ENCODE data around the gene FTO.

The FTO gene

DNA sequence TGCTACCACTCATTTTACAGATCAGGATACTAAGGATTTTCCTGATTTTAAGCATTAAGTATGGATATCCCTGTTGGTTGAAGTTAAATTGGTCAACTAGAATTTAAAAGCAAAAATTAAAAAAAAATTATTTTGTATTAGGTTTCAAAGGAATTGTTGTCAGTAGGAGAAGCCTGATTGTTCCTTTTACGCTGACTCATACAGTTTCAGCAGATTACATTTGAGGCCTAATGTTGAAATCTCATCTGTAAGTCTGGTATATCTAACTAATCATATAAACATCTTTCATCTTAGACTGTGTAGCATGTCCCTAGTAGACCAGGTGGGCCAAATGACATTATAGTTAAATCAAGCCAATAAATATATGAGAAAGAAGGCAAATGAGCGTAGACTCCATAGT lies 83.5 kb downstream of the FTO start:
- DNase-seq: no peak

DNA sequence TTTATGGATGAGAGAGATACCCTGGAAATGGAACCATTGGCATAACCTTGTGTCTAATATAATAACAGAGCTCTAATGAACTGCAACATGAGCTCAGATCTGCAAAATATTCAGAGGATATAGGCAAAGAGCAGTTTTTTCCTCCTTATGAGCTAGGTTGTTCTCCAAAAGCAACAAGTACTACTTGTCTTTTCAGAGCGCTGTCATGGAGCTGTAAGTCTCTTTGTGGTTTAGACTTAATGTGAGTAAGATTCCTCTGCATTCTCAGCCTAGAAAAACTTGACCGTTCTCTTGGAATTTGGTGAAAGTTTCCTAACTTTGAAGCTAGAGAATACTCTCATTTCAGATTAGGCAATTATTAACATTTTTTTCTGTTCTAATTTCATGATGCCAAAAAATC lies 85.2 kb downstream of the FTO start:
- DNase-seq: no peak

DNA sequence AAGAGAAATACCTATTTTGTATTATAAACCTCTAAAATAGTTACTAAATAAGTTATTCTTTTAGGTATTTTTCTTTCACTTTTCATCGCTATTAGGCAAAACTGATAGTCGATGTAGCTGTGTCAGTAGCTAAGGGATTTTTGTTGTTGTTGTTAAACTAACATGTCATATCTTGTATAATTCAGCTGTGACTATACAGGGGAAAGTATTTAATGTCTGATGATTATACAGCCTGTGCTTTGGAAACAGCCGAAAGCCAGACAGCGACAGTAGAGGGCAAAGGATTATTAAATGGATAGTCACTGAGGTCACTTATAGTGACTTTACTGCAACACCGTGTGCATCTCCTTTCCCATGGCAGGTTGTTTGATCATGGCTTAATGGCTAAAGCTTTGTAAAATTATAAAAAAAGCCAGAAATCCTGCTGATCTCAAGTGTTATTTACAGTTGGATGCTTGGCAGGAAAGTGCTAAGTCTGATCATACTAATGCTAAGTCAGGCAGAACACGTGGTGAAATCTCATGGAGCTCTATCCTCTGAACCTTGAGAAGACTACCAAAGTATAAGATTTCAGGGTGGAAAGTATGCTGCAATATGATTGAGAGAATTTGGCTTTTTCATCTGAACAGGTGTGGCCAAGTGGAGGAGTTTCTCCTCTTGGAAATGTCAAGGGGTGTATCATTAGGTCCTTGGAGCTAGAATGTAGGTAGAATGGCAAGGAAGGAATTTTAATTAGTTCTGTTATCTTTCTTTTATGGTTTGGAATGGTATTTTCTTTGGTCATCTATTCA lies 88.4 kb downstream of the FTO start:
- no peak for DNase-seq

GRCh38 chr16:53803451-53803850 lies 99.5 kb downstream of the FTO start:
- DNase-seq: no peak

GRCh38 chr16:53803998-53804397 lies 100.0 kb downstream of the FTO start:
- DNase-seq: no peak

- DNase-seq: no peak
Measured at GRCh38 chr16:53804467-53804866, 100.5 kb downstream of the FTO start.

GRCh38 chr16:53805113-53805512 lies 101.2 kb downstream of the FTO start:
- no peak for DNase-seq

DNA sequence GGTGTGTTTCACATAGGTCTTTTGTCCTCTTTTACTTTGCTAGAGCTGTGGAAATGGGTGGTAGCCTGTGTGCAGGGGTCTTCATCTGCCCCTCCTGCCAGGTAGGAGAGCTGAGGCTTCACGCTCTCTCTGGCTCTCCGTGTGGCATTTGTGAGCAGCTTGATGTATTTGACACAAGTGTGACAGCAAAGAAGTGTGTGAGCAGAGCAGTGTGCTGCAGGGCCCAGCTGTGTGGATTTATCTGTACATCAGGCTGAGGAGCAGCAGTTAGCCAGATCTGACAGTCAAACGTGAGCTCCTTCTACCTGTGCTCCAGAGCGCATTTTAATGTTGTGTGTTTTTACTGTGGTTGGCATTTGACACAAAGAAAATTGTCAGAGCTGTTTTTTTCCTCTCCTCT lies 101.8 kb downstream of the FTO start:
- DNase-seq: no peak

DNA sequence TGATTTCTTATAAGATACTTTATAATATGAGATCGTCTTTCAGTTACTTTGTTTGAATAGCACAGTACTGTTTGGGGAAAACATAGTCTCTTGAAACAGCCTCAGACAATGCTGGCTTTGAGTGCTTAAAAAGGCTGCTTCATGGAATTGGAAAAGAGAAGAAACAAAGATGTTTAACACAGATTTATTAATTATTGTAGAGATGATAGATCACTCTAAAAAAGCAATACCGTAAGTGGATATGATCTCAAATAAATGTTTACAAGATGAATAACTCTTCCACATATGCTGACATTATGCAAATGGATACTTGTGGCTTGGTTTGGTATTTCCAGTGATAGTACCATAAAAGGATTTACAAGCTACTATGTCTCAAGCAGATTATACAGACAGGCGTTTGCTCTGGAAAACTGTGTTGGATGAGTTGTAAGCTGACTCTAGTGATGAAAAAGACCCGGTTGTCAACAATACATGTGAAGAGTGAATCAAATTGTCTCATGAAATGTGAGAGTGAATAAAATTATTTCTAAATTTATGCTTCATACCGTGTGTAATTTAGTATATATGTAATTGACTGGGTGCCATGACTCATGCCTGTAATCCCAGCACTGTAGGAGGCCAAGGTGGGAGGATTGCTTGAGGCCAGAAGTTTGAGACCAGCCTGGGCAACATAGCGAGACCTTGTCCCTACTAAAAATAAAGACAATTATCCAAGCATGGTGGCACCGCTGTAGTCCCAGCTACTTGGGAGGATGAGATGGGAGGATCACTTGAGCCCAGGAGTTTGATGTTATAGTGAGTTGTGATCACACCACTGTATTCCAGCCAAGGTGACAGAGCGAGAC lies 105.4 kb downstream of the FTO start:
- no peak for DNase-seq

GRCh38 chr16:53812914-53813313 lies 109.0 kb downstream of the FTO start:
- DNase-seq: no peak

DNA sequence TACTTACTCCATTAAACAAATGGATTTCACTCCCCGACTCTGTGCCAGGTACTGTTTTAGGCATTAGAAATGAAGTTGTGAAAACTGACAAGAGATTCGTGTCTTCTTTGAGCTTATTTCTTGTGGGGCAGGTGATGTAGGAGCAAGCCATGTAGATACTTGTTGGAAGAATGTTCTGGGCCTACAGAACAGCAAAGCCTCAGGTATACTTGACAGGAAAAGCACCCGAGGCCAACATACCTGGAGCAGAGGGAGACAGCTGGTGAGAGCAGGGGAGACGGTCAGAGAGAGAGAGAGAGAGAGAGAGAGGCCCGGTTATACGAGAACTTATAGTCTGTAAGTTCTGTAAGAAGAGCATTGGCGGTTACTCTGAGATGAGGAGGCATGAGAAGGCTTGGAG lies 110.8 kb downstream of the FTO start:
- DNase-seq: no peak

- DNase-seq: no peak
Measured at GRCh38 chr16:53816211-53816836, 112.4 kb downstream of the FTO start.

- DNase-seq: no peak
Measured at GRCh38 chr16:53817117-53817755, 113.3 kb downstream of the FTO start.

DNA sequence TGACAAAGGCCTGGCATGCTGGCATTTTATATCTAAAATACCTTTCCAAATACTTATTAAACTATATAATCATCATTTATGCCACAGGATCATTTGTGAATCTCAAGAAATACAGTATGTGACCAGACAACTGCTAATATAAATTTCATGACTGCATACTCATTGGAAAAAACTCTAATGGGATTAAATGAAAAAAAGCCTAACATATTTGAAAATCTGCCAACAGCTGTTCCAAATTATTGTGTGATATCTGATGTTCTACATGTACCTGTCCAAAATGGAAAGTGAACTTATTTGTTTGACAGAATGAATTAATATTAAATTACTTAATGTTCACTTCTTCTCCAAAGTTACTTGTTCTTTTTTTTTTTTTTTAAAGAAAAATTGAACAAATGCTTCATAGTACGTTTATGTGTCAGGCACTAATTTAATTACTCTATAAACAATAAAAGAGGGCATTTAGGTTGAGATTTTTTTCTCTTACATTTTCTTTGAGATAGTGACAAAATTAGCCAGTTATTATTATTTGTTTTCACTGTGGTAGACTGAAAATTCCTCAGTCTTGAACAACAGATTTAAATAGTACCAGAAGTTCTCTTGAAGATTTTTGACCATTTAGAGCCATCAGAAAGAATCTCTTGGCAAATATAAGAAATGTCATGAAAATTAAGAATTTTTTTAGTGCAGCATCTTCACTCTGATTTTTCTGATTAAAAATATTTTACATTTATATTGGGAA lies 114.0 kb downstream of the FTO start:
- no peak for DNase-seq

GRCh38 chr16:53821487-53821886 lies 117.5 kb downstream of the FTO start:
- DNase-seq: no peak

DNA sequence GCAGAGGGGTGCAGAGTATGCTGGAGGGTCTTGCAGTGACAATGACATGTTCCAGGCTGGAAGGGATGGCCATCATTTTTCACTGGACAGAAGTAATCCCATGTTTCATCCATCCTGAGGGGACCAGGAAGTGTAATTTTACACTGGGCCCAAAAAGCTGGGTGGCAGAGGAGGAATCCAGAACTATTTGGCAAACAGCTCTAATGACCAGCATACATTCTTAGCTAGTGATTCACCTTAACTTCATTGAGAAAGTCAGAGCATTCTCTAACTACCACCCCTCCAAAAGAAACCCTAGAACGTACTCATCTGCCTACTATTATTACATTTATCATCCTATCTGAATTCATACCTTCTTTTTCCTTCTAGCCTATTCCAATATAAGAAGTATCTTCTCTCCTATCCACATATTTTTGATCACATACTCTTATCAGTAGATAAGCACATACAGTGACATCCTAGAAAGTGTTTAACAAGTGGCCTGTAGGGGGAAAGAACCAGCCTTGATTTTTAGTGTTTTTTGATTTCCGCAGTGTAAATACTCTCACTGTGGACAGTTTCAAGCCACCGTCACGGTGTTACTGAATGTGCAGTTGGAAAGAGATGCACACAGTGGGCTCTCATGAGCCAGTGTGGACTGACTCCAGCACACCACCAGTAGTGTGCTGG lies 118.1 kb downstream of the FTO start:
- no peak for DNase-seq

- DNase-seq: no peak
Measured at GRCh38 chr16:53822936-53823529, 119.1 kb downstream of the FTO start.

GRCh38 chr16:53826658-53827057 lies 122.7 kb downstream of the FTO start:
- no peak for DNase-seq

GRCh38 chr16:53827741-53828140 lies 123.8 kb downstream of the FTO start:
- DNase-seq: no peak

DNA sequence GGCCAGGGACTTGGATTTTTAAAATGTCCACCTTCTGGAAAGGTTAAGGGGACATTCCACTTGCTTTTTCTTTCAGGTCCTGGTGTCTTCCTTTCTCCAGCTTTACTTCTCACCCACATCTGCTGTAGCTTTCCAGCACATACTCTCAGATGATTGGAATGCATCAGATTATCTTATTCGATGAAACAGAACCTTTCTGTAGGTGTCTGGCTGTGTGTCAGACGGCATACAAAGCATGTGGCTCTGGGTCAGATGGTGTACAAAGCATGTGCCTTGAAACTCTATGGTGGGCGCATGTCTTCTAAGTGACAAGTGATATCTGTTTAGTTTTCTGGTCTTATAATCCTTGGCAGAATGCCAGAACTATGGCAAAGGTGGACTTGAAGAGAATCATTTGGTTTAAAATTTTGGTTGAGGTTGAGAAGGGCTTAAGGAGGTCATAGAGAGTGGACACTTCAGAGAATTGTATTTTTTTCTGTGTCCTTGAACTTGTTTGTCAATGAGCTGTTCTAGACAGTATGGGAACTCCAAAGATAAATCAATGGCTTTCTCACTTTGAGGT lies 125.3 kb downstream of the FTO start:
- no peak for DNase-seq

DNA sequence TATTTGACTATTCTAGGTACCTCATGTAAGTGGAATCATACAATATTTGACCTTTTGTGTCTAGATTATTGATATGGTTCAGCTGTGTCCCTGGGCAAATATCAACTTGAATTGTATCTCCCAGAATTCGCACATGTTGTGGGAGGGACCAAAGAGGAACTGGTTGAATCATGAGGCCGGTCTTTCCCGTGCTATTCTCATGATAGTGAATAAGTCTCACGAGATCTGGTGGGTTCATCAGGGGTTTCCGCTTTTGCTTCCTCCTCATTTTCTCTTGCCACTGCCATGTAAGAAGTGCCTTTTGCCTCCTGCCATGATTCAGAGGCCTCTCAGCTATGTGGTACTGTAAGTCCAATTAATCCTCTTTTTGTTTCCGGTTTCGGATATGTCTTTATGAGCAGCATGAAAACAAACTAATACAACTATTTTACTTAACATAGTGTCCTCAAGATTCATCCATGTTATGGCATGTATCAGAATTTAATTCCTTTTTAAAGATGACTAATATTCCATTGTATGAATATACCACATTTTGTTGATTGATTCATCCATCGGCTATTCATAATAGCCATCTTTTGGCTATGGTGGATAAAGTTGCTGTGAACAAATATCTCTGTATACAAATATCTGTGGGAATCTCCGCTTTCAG lies 129.1 kb downstream of the FTO start:
- DNase-seq: no peak
